ENCODE measurements around the gene DHX9. TPM values are rescaled to one million over a fixed set of nuclear protein-coding genes. Genes with fewer than 3 reads are reported as not detected.

The DHX9 gene
- total RNA-seq, 1 donor from 2014 or later: 426 TPM

DNA sequence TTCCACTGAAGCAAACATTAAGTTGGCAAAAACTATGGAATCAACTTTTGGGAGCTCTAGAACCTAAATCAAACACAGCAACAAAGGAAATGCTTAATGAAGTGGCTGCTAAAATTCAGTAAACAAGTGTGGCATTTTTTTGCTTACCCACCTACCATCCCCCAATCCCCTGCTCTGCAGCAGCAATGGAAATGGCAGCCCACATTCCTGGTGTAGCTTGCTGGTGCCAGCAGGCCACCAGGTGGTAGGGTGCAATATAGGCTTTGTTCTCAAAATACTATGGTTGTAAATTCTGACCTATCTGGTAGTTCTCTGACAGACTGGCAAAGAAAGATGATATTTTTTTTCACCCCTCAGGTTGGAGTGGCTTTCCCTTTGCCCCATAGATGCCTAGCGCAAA, 71.0 kb downstream of the DHX9 start:
- DNase-seq (ENCODE audit: low read depth, low spot score): no peak
- H3K9me3 Mint-ChIP-seq: peaks cover 10% of the 10 kb centered on the region
- H3K27ac Mint-ChIP-seq (ENCODE audit: unreplicated experiment): no peak overlapping the region
- H3K36me3 Mint-ChIP-seq (ENCODE audit: low read depth): peaks cover 3% of the 10 kb centered on the region
- no peaks in the 10 kb centered on the region for H3K27me3 Mint-ChIP-seq (ENCODE audit: low read depth)
- TF ChIP-seq, protein P1, sequence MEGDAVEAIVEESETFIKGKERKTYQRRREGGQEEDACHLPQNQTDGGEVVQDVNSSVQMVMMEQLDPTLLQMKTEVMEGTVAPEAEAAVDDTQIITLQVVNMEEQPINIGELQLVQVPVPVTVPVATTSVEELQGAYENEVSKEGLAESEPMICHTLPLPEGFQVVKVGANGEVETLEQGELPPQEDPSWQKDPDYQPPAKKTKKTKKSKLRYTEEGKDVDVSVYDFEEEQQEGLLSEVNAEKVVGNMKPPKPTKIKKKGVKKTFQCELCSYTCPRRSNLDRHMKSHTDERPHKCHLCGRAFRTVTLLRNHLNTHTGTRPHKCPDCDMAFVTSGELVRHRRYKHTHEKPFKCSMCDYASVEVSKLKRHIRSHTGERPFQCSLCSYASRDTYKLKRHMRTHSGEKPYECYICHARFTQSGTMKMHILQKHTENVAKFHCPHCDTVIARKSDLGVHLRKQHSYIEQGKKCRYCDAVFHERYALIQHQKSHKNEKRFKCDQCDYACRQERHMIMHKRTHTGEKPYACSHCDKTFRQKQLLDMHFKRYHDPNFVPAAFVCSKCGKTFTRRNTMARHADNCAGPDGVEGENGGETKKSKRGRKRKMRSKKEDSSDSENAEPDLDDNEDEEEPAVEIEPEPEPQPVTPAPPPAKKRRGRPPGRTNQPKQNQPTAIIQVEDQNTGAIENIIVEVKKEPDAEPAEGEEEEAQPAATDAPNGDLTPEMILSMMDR (conservative IDR thresholded peaks at IDR 0.05): no peak
- no peaks in the 10 kb centered on the region for H3K4me1 Mint-ChIP-seq
- no peak overlapping the region for H3K4me3 Mint-ChIP-seq

DNA sequence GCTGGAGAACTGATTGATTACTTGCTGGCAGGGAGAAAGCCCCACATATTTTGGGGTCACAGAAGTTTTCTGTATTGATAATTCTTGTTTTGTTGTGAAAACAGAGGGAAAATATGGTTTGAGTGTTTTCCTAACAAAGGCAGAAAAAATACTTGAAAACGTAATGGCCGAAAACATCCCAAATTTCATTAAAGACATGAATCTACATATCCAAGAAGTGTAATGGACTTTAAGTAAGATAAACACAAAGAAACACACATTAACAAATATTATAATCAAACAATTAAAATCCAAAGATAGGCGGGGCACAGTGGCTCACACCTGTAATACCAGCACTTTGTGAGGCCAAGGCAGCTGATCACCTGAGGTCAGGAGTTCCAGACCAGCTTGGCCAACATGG, 74.3 kb downstream of the DHX9 start:
- Mint-ChIP-seq H3K4me1 (no peaks in the 10 kb centered on the region), H3K27ac (ENCODE audit: unreplicated experiment) (no peak overlapping the region)
- no peak for DNase-seq (ENCODE audit: low read depth, low spot score)

DNA sequence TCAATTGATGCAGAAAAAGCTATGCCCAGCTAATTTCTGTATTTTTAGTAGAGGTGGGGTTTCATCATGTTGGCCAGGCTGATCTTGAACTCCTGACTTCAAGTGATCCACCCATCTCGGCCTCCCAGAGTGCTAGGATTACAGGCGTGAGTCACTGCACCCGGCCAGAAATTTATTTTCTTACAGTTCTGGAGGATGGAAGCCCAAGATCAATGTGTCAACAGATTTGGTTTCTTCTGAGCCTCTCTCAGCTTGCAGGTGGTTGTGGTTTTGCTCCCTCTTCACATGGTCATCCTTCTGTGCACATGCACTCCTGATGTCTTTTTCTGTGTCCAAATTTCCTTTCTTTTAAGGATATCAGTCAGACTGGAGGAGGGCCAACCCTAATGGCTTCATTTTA, 78.2 kb downstream of the DHX9 start:
- no peaks in the 10 kb centered on the region for H3K27me3 Mint-ChIP-seq (ENCODE audit: low read depth)
- H3K27ac Mint-ChIP-seq (ENCODE audit: unreplicated experiment): no peak overlapping the region
- no peak overlapping the region for H3K4me3 Mint-ChIP-seq

More for the DNA sequence above, 74.3 kb downstream of the DHX9 start:
- H3K27me3 Mint-ChIP-seq (ENCODE audit: low read depth): no peaks in the 10 kb centered on the region
- H3K36me3 Mint-ChIP-seq (ENCODE audit: low read depth): peaks cover 3% of the 10 kb centered on the region
- TF ChIP-seq, protein P1 (conservative IDR thresholded peaks at IDR 0.05): no peak
- H3K4me3 Mint-ChIP-seq: no peak overlapping the region
- H3K9me3 Mint-ChIP-seq: peaks cover 12% of the 10 kb centered on the region

DNA sequence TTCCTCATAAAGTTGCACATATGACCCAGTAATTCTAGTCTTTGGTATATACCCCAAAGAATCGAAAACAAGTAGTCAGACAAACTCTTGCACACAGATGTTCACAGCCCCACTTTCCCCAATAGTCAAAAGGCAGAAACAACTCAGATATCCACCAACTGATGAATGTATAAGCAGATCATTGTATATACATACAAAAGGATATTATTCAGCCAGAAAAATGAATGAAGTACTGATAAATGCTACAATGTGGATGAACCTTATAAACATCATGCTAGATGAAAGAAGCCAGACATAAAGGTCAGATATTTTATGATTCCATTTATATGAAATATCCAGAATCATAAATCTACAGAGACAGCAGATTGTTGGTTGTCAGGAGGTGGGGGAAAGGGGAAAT, 86.5 kb downstream of the DHX9 start:
- DNase-seq (ENCODE audit: low read depth, low spot score): no peak
- TF ChIP-seq, protein P1 (conservative IDR thresholded peaks at IDR 0.05): no peak
- Mint-ChIP-seq H3K36me3 (ENCODE audit: low read depth) (no peaks in the 10 kb centered on the region), H3K27me3 (ENCODE audit: low read depth) (peaks cover 39% of the 10 kb centered on the region), H3K4me1 (no peaks in the 10 kb centered on the region), H3K4me3 (no peak overlapping the region), H3K27ac (ENCODE audit: unreplicated experiment) (no peak overlapping the region), H3K9me3 (peaks cover 6% of the 10 kb centered on the region)

More for the DNA sequence above, 78.2 kb downstream of the DHX9 start:
- Mint-ChIP-seq H3K9me3 (peaks cover 6% of the 10 kb centered on the region), H3K36me3 (ENCODE audit: low read depth) (peaks cover 3% of the 10 kb centered on the region), H3K4me1 (no peaks in the 10 kb centered on the region)
- no peak for DNase-seq (ENCODE audit: low read depth, low spot score)
- TF ChIP-seq, protein P1 (conservative IDR thresholded peaks at IDR 0.05): no peak

DNA sequence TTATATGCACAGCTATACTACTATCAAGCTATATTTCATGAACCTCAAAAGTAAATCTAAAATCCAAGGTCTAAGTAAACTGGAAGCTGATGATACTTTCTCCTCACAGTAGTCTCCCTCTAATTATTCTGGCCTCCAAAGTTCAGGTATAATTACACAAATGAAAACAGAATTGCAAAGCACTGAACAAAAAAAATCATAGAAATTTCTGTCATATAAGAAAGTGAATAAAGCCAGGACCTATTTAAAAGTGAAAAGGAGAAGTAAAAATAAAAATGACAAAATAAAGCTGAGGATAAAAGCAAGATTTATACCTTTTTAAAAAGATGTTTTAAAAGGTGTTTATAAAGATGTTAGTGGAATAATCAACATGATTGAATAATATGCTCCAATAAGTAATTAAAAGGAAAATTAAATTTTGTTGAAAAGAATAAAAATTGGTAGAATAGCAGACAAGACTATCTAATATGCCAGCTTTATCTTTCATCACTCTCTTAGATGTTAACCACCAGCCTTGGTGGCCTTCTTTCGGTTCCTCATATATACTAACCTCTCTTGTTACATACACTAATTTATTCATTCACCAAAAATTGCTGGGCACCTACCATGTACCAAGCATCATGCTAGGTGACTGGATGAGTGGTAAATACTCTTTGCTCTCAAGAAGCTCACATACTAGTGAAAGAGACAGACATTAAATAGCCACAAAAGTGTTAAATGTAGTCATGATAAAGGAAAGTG, 88.7 kb downstream of the DHX9 start:
- H3K36me3 Mint-ChIP-seq (ENCODE audit: low read depth): no peaks in the 10 kb centered on the region
- H3K9me3 Mint-ChIP-seq: peaks cover 2% of the 10 kb centered on the region
- no peaks in the 10 kb centered on the region for H3K4me1 Mint-ChIP-seq
- H3K27ac Mint-ChIP-seq (ENCODE audit: unreplicated experiment): no peak overlapping the region
- TF ChIP-seq, protein P1 (conservative IDR thresholded peaks at IDR 0.05): no peak
- DNase-seq (ENCODE audit: low read depth, low spot score): no peak
- H3K27me3 Mint-ChIP-seq (ENCODE audit: low read depth): peaks cover 35% of the 10 kb centered on the region
- H3K4me3 Mint-ChIP-seq: no peak overlapping the region
